CD14-positive monocyte (primary cell): Measurements from ENCODE around the gene CAMK2N2. TPM values are rescaled to one million over a fixed set of nuclear protein-coding genes. Genes with fewer than 3 reads are reported as not detected.
A peak's percentile ranks its signal among the peaks of the same experiment; 100 is the strongest.

Source experiments
- DNase-seq, 3 donors: peaks; one replicate each; pipeline ENCODE4 v3.0.0-alpha.2; 2011 to 2022
- H2AFZ ChIP-seq: 2 replicates; pipeline ENCODE4 v1.6.0; 2012; ENCODE audit warnings: mild to moderate bottlenecking, low read depth, low read length, inconsistent platforms; ENCODE audit not compliant: insufficient read depth, poor library complexity, severe bottlenecking
- H3K27ac ChIP-seq, 2 donors: 1 replicate in 1 of 2; 2 replicates in 1 of 2; pipeline ENCODE4 v1.5.1; 2012 to 2013; ENCODE audit warnings: low read length in 2 of 2, control low read depth in 1 of 2, inconsistent platforms in 1 of 2, low read depth in 1 of 2, mild to moderate bottlenecking in 1 of 2
- H3K27me3 ChIP-seq, 2 donors: one replicate each; pipeline versions ENCODE4 v1.6.0 to v1.6.1; 2011 to 2013; ENCODE audit warnings: low read length in 2 of 2; ENCODE audit not compliant: control insufficient read depth in 2 of 2, insufficient read depth in 2 of 2
- H3K36me3 ChIP-seq, 2 donors: replicated peaks in 1 of 2; 1 replicate in 1 of 2; 2 replicates in 1 of 2; pipeline versions ENCODE4 v1.5.1 to v1.6.1; 2012 to 2013; ENCODE audit warnings: low read length in 2 of 2, control low read depth in 1 of 2, inconsistent platforms in 1 of 2, mild to moderate bottlenecking in 1 of 2; ENCODE audit not compliant: insufficient read depth in 2 of 2, control insufficient read depth in 1 of 2
- H3K4me1 ChIP-seq, 2 donors: 1 replicate in 1 of 2; 2 replicates in 1 of 2; pipeline versions ENCODE4 v1.5.1 to v1.6.1; 2012 to 2013; ENCODE audit warnings: low read length in 2 of 2, control low read depth in 1 of 2, inconsistent platforms in 1 of 2, mild to moderate bottlenecking in 1 of 2, moderate library complexity in 1 of 2; ENCODE audit not compliant: insufficient read depth in 2 of 2, control insufficient read depth in 1 of 2
- H3K4me2 ChIP-seq: replicated peaks from 2 replicates; pipeline ENCODE3; 2012; ENCODE audit warnings: low read length, moderate library complexity, mild to moderate bottlenecking; ENCODE audit not compliant: poor library complexity, severe bottlenecking; ENCODE audit errors: extremely low read depth
- H3K4me3 ChIP-seq, 3 experiments: fragments of 200-600 bp in 1 of 3; sonication (generic) in 1 of 3; replicated peaks in 1 of 3; 1 replicate in 2 of 3; 2 replicates in 1 of 3; pipeline ENCODE4 v1.5.1; 2011 to 2013; ENCODE audit warnings: low read length in 3 of 3, mild to moderate bottlenecking in 3 of 3, control low read depth in 2 of 3, low read depth in 2 of 3, inconsistent platforms in 1 of 3, moderate library complexity in 1 of 3
- H3K79me2 ChIP-seq: 2 replicates; pipeline ENCODE4 v1.6.0; 2012; ENCODE audit warnings: mild to moderate bottlenecking, control low read depth, inconsistent platforms, low read length, moderate library complexity; ENCODE audit not compliant: insufficient read depth
- H3K9ac ChIP-seq: 2 replicates; pipeline ENCODE4 v1.6.0; 2017; ENCODE audit warnings: low read length, mild to moderate bottlenecking; ENCODE audit not compliant: insufficient read depth, poor library complexity, severe bottlenecking
- H3K9me3 ChIP-seq, 2 donors: replicated peaks in 1 of 2; 1 replicate in 1 of 2; 2 replicates in 1 of 2; pipeline versions ENCODE4 v1.5.1 to v1.6.1; 2012 to 2013; ENCODE audit warnings: low read length in 2 of 2, control low read depth in 1 of 2; ENCODE audit not compliant: control insufficient read depth in 1 of 2, insufficient read depth in 1 of 2
- H4K20me1 ChIP-seq: 2 replicates; pipeline ENCODE4 v1.6.0; 2012; ENCODE audit warnings: mild to moderate bottlenecking, low read length, control low read depth, moderate library complexity; ENCODE audit not compliant: insufficient read depth
- H3K27ac Mint-ChIP-seq, 7 donors: one replicate each; pipeline ENCODE4 v1.8.0; 2020; ENCODE audit warnings: mild to moderate bottlenecking in 7 of 7, mixed read lengths in 7 of 7, moderate library complexity in 6 of 7, inconsistent platforms in 2 of 7
- H3K27me3 Mint-ChIP-seq, 3 donors: one replicate each; pipeline ENCODE4 v1.8.0; 2021 to 2022; ENCODE audit warnings: low read depth in 3 of 3, mild to moderate bottlenecking in 3 of 3, mixed read lengths in 3 of 3, moderate library complexity in 3 of 3, inconsistent platforms in 1 of 3
- H3K36me3 Mint-ChIP-seq, 2 donors: one replicate each; pipeline ENCODE4 v1.8.0; 2020; ENCODE audit warnings: mixed read lengths in 2 of 2, inconsistent platforms in 1 of 2, mild to moderate bottlenecking in 1 of 2
- H3K4me1 Mint-ChIP-seq: one replicate; pipeline ENCODE4 v1.8.0; 2020; ENCODE audit warnings: mild to moderate bottlenecking, mixed read lengths
- H3K4me3 Mint-ChIP-seq, 2 donors: one replicate each; pipeline ENCODE4 v1.8.0; 2020; ENCODE audit warnings: mild to moderate bottlenecking in 2 of 2, mixed read lengths in 2 of 2, moderate library complexity in 1 of 2
- H3K9me3 Mint-ChIP-seq, 7 donors: one replicate each; pipeline ENCODE4 v1.8.0; 2020 to 2022; ENCODE audit warnings: mixed read lengths in 7 of 7, mild to moderate bottlenecking in 6 of 7, moderate library complexity in 6 of 7, inconsistent platforms in 2 of 7
- WGBS: methylation state at CpG from one replicate; pipeline ENCODE4 v1.1.5; 2013; ENCODE audit warnings: missing lambda C conversion rate; ENCODE audit not compliant: insufficient coverage; 5-methylcytosine and 5-hydroxymethylcytosine counted together
- intact Hi-C, 2 donors: fragments of 100-400 bp; cut with micrococcal nuclease; formaldehyde crosslinking; loops; one replicate each; pipeline versions ENCODE4 v1.15.0 to v1.15.1; 2023
- polyA plus RNA-seq, 3 donors: library from polyadenylated mRNA; depleted of rRNA in 1 of 3; unstranded in 2 of 3; stranded (reverse) in 1 of 3; fragments of 300-500 nt in 2 of 3; fragments of >200 nt in 1 of 3; fragmentation: Illumina TruSeq in 2 of 3; gene quantifications; 1 replicate in 2 of 3; 2 replicates in 1 of 3; pipeline ENCODE4 v1.2.3, GENCODE V29; 2012 to 2021
- TF ChIP-seq, protein P1 (sequence below): fragments of 200-600 bp; IDR thresholded peaks from one replicate; pipeline ENCODE4 v1.8.0; 2022; ENCODE audit warnings: antibody characterized with exemption, mild to moderate bottlenecking

CAMK2N2 gene
- polyA plus RNA-seq, 3 donors = not detected

DNA sequence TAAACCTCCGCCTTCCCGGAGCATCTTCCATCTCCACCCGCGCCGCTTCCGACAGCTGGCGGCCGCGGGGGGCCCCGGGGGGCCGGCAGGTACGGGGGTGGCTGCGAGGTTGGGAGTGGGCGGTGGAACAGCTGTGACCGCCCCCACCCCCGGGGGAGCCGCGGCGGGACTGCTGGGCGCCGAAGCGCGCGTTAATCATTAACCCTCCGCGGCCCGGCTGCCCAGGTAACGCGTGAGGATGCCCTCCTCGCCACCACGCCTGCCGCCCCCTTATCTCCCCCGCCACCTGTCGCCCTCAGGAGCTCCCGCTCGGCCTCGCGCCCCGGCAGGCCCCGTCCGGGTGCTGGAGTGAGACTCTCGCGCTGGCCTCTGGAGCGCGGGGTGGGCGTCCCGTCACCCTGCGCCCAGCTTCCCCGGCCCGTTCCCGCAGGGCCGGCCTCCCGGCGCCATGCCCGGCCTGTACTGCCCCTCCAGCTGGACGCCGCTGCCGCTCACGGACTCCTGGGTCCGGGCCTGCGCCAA, 31.2 kb downstream of the CAMK2N2 start:
- no peaks in the 10 kb centered on the region for H3K36me3 Mint-ChIP-seq
- H3K4me2 ChIP-seq = peak overlapping the region; percentile 15
- peaks cover 8% of the 10 kb centered on the region for H3K4me1 Mint-ChIP-seq
- H3K4me3 Mint-ChIP-seq = no peak overlapping the region
- H4K20me1 ChIP-seq = no peaks in the 10 kb centered on the region
- no peaks in the 10 kb centered on the region for H3K79me2 ChIP-seq
- peaks cover 0 to 16% (median 6%) of the 10 kb centered on the region in 7 donors for H3K9me3 Mint-ChIP-seq
- H3K9ac ChIP-seq = no peak overlapping the region
- H3K4me1 ChIP-seq = peaks cover 4 to 8% of the 10 kb centered on the region in 2 donors
- H2AFZ ChIP-seq = no peak overlapping the region
- H3K27ac ChIP-seq = no peak overlapping the region
- DNase-seq = no peak
- TF ChIP-seq, protein P1, sequence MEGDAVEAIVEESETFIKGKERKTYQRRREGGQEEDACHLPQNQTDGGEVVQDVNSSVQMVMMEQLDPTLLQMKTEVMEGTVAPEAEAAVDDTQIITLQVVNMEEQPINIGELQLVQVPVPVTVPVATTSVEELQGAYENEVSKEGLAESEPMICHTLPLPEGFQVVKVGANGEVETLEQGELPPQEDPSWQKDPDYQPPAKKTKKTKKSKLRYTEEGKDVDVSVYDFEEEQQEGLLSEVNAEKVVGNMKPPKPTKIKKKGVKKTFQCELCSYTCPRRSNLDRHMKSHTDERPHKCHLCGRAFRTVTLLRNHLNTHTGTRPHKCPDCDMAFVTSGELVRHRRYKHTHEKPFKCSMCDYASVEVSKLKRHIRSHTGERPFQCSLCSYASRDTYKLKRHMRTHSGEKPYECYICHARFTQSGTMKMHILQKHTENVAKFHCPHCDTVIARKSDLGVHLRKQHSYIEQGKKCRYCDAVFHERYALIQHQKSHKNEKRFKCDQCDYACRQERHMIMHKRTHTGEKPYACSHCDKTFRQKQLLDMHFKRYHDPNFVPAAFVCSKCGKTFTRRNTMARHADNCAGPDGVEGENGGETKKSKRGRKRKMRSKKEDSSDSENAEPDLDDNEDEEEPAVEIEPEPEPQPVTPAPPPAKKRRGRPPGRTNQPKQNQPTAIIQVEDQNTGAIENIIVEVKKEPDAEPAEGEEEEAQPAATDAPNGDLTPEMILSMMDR = no peak
- H3K9me3 ChIP-seq = peaks cover 0 to 15% of the 10 kb centered on the region in 2 donors
- no peaks in the 10 kb centered on the region for H3K36me3 ChIP-seq
- WGBS = 1% methylated on average over 53 of the region's 61 CpGs
- H3K27me3 Mint-ChIP-seq = peaks cover 64 to 84% (median 68%) of the 10 kb centered on the region in 3 donors
- no peak overlapping the region for H3K4me3 ChIP-seq
- peaks cover 50 to 66% of the 10 kb centered on the region in 2 donors for H3K27me3 ChIP-seq
- no peak overlapping the region for H3K27ac Mint-ChIP-seq
- intact Hi-C loops = no loop called here

DNA sequence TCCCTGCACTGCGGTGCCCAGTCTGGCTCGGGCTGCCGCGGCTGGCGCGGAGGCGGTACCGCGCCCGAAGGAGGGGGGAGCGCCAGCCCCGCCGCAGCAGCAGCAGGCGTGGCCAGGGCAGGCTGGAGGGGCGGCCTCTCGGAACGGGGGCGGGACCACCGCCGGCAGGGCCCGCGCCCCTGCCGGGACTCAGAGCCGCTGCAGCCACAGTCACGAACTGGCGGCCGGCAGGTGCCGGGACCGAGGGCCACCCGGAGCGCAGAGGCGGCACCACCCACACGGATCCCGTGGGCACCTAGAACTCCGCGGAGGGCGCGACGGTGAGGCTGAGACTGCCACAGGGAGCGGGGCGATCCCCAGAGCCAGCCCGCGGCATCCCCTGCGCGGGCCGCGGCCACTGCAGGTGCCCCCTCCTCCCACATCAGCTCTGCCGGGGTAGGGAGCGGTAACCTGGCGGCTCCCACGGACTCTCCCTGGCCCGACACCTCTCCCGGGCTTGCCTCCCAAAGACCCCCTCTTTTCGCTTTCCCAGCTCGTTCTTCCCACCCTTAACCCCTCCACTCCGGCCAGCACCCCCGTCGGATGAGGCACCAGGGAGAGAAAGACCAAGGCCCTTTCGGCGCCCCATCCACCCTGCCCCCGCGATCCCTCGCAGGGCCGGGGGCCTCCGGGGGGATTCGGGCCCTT, 31.8 kb downstream of the CAMK2N2 start, which contains the start of gene VWA5B2:
TSS of gene VWA5B2 (plus strand) at position 192 of the 687 bp plus-strand sequence. CDS start 944 bp downstream, outside the sequence.
- peaks cover 4 to 8% of the 10 kb centered on the region in 2 donors for H3K4me1 ChIP-seq
- H3K4me2 ChIP-seq = peak within 1 kb of the TSS; percentile 36
- Mint-ChIP-seq H3K4me3 (peak within 1 kb of the TSS in 1 of 2 donors; percentile 76), H3K27ac (no peak within 1 kb of the TSS), H3K4me1 (peaks cover 8% of the 10 kb centered on the region), H3K9me3 (peaks cover 0 to 16% (median 6%) of the 10 kb centered on the region in 7 donors), H3K36me3 (no peaks in the 10 kb centered on the region), H3K27me3 (peaks cover 66 to 89% (median 68%) of the 10 kb centered on the region in 3 donors)
- H3K36me3 ChIP-seq = no peaks in the 10 kb centered on the region
- intact Hi-C loops = no loop called here
- DNase-seq = no peak
- H3K79me2 ChIP-seq = no peaks in the 10 kb centered on the region
- H3K4me3 ChIP-seq = no peak within 1 kb of the TSS
- TF ChIP-seq, protein P1 = no peak
- WGBS = under 1% methylated on average over 64 of the region's 66 CpGs
- H3K9ac ChIP-seq = peak within 1 kb of the TSS; percentile 15
- no peaks in the 10 kb centered on the region for H4K20me1 ChIP-seq
- H3K27ac ChIP-seq = no peak within 1 kb of the TSS
- peak within 1 kb of the TSS; percentile 56 for H2AFZ ChIP-seq
- peaks cover 50 to 70% of the 10 kb centered on the region in 2 donors for H3K27me3 ChIP-seq
- peaks cover 0 to 15% of the 10 kb centered on the region in 2 donors for H3K9me3 ChIP-seq
